Heart left ventricle (tissue), 16 donors: ENCODE measurements around the gene DDX42. TPM values are rescaled to one million over a fixed set of nuclear protein-coding genes. Genes with fewer than 3 reads are reported as not detected.
A peak's percentile ranks its signal among the peaks of the same experiment; 100 is the strongest.

Source experiments
- ATAC-seq, 4 donors: fragments of 200-7000 bp; cut with Tn5 transposase; one replicate each; pipeline ENCODE4 v1.9.1; 2020 to 2022; ENCODE audit warnings: moderate library complexity in 4 of 4, mild to moderate bottlenecking in 3 of 4, moderate number of reproducible peaks in 1 of 4
- DNase-seq, 5 donors: peaks; one replicate each; pipeline ENCODE4 v3.0.0-alpha.2; 2020
- H3K27ac ChIP-seq, 12 donors: fragments of 200-600 bp; sonication (generic) in 4 of 12; one replicate each; pipeline versions ENCODE4 v1.5.0 to v1.8.0; 2016 to 2022; ENCODE audit warnings: mild to moderate bottlenecking in 2 of 12
- H3K27me3 ChIP-seq, 9 donors: fragments of 200-600 bp; sonication (generic) in 2 of 9; one replicate each; pipeline versions ENCODE4 v1.5.1 to v1.8.0; 2016 to 2022; ENCODE audit warnings: mild to moderate bottlenecking in 3 of 9
- H3K36me3 ChIP-seq, 9 donors: fragments of 200-600 bp; sonication (generic) in 2 of 9; one replicate each; pipeline versions ENCODE4 v1.5.0 to v1.8.0; 2018 to 2022; ENCODE audit warnings: mild to moderate bottlenecking in 2 of 9
- H3K4me1 ChIP-seq, 12 donors: fragments of 200-600 bp; sonication (generic) in 4 of 12; one replicate each; pipeline versions ENCODE4 v1.5.0 to v1.8.0; 2016 to 2022; ENCODE audit warnings: mild to moderate bottlenecking in 3 of 12
- H3K4me3 ChIP-seq, 12 donors: fragments of 200-600 bp; sonication (generic) in 4 of 12; one replicate each; pipeline versions ENCODE4 v1.5.0 to v1.8.0; 2017 to 2022; ENCODE audit warnings: mild to moderate bottlenecking in 9 of 12, moderate library complexity in 4 of 12
- H3K9me3 ChIP-seq, 12 donors: fragments of 200-600 bp; sonication (generic) in 4 of 12; one replicate each; pipeline versions ENCODE4 v1.5.0 to v1.8.0; 2016 to 2022; ENCODE audit warnings: mild to moderate bottlenecking in 1 of 12
- POLR2A ChIP-seq, 2 donors: fragments of 450-650 bp; IDR thresholded peaks; one replicate each; pipeline ENCODE4 v1.6.1; 2017; ENCODE audit warnings: antibody characterized with exemption in 2 of 2, mild to moderate bottlenecking in 2 of 2, moderate library complexity in 2 of 2
- WGBS, 4 donors: extraction: QIAGEN DNeasy Blood & Tissue Kit in 2 of 4; methylation state at CpG; one replicate each; pipeline versions ENCODE4 v1.1.5 to v1.1.7; 2013 to 2018; 5-methylcytosine and 5-hydroxymethylcytosine counted together
- intact Hi-C, 10 donors: fragments of 100-400 bp; cut with DNase I; formaldehyde crosslinking; loops; one replicate each; pipeline versions ENCODE4 v1.11.1 to v1.14.2; 2022
- polyA plus RNA-seq, 2 donors: library from polyadenylated mRNA; stranded (reverse); fragments of 200-250 nt; gene quantifications; one replicate each; pipeline ENCODE4 v1.2.3, GENCODE V29; 2013
- total RNA-seq, 9 donors: library from RNA; depleted of rRNA in 2 of 9; stranded (reverse); fragments of >200 nt in 2 of 9; fragmentation: NEBNext Ultra II Directional in 3 of 9; extraction: Animal tissue kit (Norgen Biotek cat#: 25700) in 3 of 9; gene quantifications; one replicate each; pipeline versions ENCODE4 v1.1.0 to v1.2.4, GENCODE V29; 2016 to 2023
- TF ChIP-seq, protein P1 (sequence below), 12 donors: fragments of 200-600 bp; sonication (generic) in 4 of 12; IDR thresholded peaks; one replicate each; pipeline versions ENCODE4 v1.5.0 to v1.8.0; 2018 to 2022; ENCODE audit warnings: antibody characterized with exemption in 12 of 12, mild to moderate bottlenecking in 5 of 12
- donor health status: ischemic (EF 13 %, LVEDD 7.1; RV severe dilation, severe dysfunction).
- donor health status: healthy with polysubstance abuse.
- donor health status: DM: no; HTN: yes; CAD: no.
- donor health status: DM: no; HTN: no; CAD: no.
- donor health status: ischemic (EF 25% LVEDD 6.9; RV normal size, moderate dysfunction).
- donor health status: ischemic (EF 25% LVEDD 5.7; RV mildly dilated, moderate dysfunction).
- donor health status: healthy.
- donor health status: DM: yes; HTN: yes; CAD: no.
- donor health status: ischemic (EF 35%, LVEDD 5.7; RV mildly dilated, moderate dysfunction).
- donor health status: nonischemic (EF 11% LVEDD 7.7; RV severe dilation, severe dysfunction).
- donor health status: DM: yes; HTN: yes; CAD: no.
- donor health status: PGD.
- donor health status: ischemic (EF 29% LVEDD 5.4; RV normal size, mild dysfunction).
- donor health status: nonischemic (EF 23%, LVEDD 6.1; RV moderate dilation, normal function).

Gene DDX42
- total and polyA plus RNA-seq, 11 donors = 30.1 to 75.0 (median 56.8) TPM

DNA sequence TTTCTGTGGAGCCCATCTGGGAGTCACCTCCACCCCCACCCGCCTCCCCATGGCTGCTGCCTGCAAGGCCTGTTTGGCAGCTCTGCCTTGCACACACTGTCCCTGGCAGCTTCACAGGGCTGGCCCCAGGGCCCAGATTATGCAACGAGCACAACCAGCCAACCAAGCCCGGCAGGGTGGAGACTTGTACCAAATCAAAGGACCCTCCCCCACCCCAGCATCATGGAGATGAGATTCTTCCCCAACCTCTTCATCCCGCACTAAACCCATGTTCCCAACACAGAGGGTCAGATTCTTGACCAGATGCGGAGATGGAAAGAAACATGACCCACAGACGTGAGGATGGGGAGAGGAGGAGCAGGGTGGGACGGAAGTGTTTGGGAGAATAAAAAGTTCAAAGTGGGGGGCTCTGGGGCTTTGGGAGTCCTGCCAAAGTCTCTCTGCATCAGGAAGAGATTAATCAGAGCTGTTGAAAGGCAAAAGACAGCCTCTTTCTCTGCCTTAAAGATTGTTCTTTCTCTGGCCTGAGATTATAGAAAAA lies 64.7 kb downstream of the DDX42 start:
- intact Hi-C loops = no loop called here
- Histone ChIP-seq H3K4me1 (peaks cover 21 to 64% (median 49%) of the 10 kb centered on the region in 12 donors), H3K27me3 (no peaks in the 10 kb centered on the region), H3K27ac (peak overlapping the region; percentile 84 to 98 (median 94)), H3K4me3 (peak overlapping the region in 4 of 12 donors; percentile 9 to 19 (median 18)), H3K9me3 (no peaks in the 10 kb centered on the region), H3K36me3 (peaks cover 0 to 39% (median 38%) of the 10 kb centered on the region in 9 donors)
- WGBS, 4 donors = 38 to 50% (median 49%) methylated on average over 5 to 7 of the region's 7 CpGs
- DNase-seq (peak; percentile 82 to 96 (median 91)), ATAC-seq (peak; percentile 59 to 63 (median 61))
- TF ChIP-seq, protein P1, sequence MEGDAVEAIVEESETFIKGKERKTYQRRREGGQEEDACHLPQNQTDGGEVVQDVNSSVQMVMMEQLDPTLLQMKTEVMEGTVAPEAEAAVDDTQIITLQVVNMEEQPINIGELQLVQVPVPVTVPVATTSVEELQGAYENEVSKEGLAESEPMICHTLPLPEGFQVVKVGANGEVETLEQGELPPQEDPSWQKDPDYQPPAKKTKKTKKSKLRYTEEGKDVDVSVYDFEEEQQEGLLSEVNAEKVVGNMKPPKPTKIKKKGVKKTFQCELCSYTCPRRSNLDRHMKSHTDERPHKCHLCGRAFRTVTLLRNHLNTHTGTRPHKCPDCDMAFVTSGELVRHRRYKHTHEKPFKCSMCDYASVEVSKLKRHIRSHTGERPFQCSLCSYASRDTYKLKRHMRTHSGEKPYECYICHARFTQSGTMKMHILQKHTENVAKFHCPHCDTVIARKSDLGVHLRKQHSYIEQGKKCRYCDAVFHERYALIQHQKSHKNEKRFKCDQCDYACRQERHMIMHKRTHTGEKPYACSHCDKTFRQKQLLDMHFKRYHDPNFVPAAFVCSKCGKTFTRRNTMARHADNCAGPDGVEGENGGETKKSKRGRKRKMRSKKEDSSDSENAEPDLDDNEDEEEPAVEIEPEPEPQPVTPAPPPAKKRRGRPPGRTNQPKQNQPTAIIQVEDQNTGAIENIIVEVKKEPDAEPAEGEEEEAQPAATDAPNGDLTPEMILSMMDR (IDR thresholded peaks at IDR 0.05) = no peak
- TF ChIP-seq POLR2A (IDR thresholded peaks at IDR 0.05) = peak in 1 of 2 donors; percentile 30

DNA sequence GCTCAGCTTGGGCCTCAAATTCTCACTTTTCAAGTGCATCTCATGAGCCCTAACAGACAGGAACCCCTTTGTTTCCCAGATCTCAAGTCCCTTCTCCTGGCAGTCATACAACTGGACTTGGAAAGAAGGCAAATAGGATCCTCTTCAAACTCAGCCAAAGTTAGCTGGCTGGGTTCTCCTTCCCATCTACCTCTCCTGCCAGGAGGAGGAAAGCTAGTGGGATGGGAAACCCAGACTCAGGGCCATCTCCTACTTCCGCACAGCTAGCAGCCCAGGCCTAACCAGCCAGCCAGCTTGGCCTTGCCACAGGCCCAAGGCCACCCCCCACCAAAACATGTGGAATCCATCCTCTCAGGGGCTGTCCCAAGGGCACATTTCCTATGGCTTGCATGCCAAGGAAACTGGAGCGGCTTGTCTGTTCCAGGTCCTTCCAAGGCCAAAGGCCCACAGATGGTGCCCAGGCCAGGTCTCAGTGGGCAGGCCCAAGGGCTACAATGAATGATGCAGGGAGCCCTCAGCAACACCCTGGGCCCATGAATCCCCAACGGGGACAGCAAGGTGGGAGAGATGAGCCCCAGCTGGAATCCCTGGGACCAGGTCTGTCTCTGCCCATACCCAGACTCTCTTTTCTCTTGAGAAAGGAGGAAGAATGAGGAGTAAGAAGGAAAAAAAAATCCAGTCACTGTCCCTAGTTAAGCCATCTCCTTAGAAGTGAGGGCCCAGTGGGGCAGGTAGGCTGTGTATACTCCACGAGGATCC lies 66.8 kb downstream of the DDX42 start:
- TF ChIP-seq, protein P1 (IDR thresholded peaks at IDR 0.05) = no peak
- TF ChIP-seq POLR2A (IDR thresholded peaks at IDR 0.05) = no peak

DNA sequence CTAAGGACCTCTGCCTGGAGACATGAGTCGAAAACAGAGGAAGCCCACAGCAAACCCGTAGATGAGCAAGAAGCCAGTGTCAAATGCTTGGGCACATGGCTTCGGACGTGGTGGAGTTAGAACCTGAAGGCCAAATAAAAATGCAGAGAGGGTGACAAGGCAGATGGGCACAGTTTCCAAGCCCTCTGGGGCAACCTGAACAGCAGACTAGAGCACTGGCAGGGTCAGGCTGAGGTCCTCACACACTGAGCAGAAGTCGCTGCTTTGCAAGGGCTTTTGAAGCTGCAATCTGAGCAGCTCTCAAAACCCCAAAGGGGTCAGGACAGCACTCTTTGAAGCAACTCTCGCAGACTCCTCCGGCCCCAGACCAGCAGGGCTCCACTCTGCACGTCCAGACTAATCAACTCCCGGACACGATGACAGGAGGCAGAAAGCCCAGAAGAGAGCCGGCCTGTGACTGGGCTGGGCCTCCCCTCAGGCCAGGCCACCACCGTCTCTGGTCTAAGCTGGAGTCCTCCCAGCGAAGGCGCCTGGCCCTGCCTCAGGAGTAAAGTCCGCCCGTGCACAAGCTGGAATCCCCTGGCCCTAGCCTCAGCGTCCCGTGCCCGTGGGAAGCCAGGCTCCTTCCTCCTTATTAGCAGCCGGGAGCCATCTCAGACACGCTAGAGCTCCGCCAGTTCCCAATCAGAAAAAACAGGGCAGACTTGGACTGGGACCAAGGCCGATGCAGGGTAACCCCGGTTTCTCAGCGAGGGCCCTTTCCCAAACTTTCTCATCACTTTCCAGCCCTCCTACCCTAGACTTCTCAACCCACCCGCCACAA lies 67.6 kb downstream of the DDX42 start:
- WGBS, 4 donors = 4 to 6% (median 4%) methylated on average over 22 to 26 of the region's 26 CpGs
- no peak for TF ChIP-seq POLR2A (IDR thresholded peaks at IDR 0.05)
- TF ChIP-seq, protein P1 (IDR thresholded peaks at IDR 0.05) = no peak
- Histone ChIP-seq H3K4me1 (peaks cover 21 to 60% (median 47%) of the 10 kb centered on the region in 12 donors), H3K9me3 (no peaks in the 10 kb centered on the region), H3K36me3 (peaks cover 0 to 11% (median 9%) of the 10 kb centered on the region in 9 donors), H3K27ac (peak overlapping the region; percentile 84 to 98 (median 94)), H3K27me3 (no peaks in the 10 kb centered on the region), H3K4me3 (peak overlapping the region; percentile 69 to 99 (median 93))
- intact Hi-C loops = loop anchor here in 3 of 10 donors (1.0 to 5.0 kb wide), 3 partner anchors 14 to 69 kb away; partner anchors contain the start of genes FTSJ3 (in 3 of the 3), PSMC5 (in 3 of the 3), CCDC47 (in 2 of the 3) and DDX42 (in 1 of the 3)
- ATAC-seq (peak; percentile 3 to 14 (median 10)), DNase-seq (peak; percentile 56 to 86 (median 72))

More for the DNA sequence above, 66.8 kb downstream of the DDX42 start:
- H3K9me3 ChIP-seq = no peaks in the 10 kb centered on the region
- ATAC-seq (no peak), DNase-seq (peak in 2 of 5 donors; percentile 41 to 63)
- WGBS, 4 donors = 51 to 60% (median 56%) methylated on average over 3 to 4 of the region's 4 CpGs
- H3K27me3 ChIP-seq = no peaks in the 10 kb centered on the region
- peaks cover 0 to 19% (median 17%) of the 10 kb centered on the region in 9 donors for H3K36me3 ChIP-seq
- intact Hi-C loops = loop anchor here in 1 of 10 donors (5.0 kb wide), 1 partner anchor 68 kb away; the partner anchor contains the start of genes CCDC47 and DDX42
- peak overlapping the region; percentile 69 to 99 (median 93) for H3K4me3 ChIP-seq
- peaks cover 21 to 60% (median 47%) of the 10 kb centered on the region in 12 donors for H3K4me1 ChIP-seq
- H3K27ac ChIP-seq = peak overlapping the region; percentile 84 to 98 (median 94)
